ENCODE data around the gene FBXL4. TPM values are rescaled to one million over a fixed set of nuclear protein-coding genes. Genes with fewer than 3 reads are reported as not detected.

The FBXL4 gene
- total RNA-seq = 11.6 and 12.0 TPM in 2 replicates

- intact Hi-C loops (cut with micrococcal nuclease) = loop anchor here (1.0 to 2.0 kb wide), 5 partner anchors 67 to 1664 kb away; partner anchors contain the start of genes MMS22L, PNISR, POU3F2 and USP45
Measured at GRCh38 chr6:98947411-98948292, at the start of gene FBXL4. Gene FBXL4 (minus strand): TSS chr6:98947946. CDS start chr6:98926988, 20,958 bp downstream.

GRCh38 chr6:98995116-98995515 is 47.4 kb upstream of the FBXL4 start:
- intact Hi-C loops (cut with micrococcal nuclease) = no loop called here

- intact Hi-C loops (cut with micrococcal nuclease) = no loop called here
Measured at GRCh38 chr6:98992535-98992934, 44.8 kb upstream of the FBXL4 start.

- intact Hi-C loops (cut with micrococcal nuclease) = no loop called here
Measured at GRCh38 chr6:98986071-98986615, 38.4 kb upstream of the FBXL4 start.

GRCh38 chr6:98985391-98985790 is 37.6 kb upstream of the FBXL4 start:
- intact Hi-C loops (cut with micrococcal nuclease) = no loop called here

GRCh38 chr6:98984121-98984520 is 36.4 kb upstream of the FBXL4 start:
- intact Hi-C loops (cut with micrococcal nuclease) = no loop called here

- intact Hi-C loops (cut with micrococcal nuclease) = no loop called here
Measured at GRCh38 chr6:98981473-98981872, 33.7 kb upstream of the FBXL4 start.

- intact Hi-C loops (cut with micrococcal nuclease) = no loop called here
Measured at GRCh38 chr6:98980819-98981218, 33.1 kb upstream of the FBXL4 start.

- intact Hi-C loops (cut with micrococcal nuclease) = no loop called here
Measured at GRCh38 chr6:98977671-98978292, 30.0 kb upstream of the FBXL4 start.

- intact Hi-C loops (cut with micrococcal nuclease) = no loop called here
Measured at GRCh38 chr6:98976674-98977385, 29.1 kb upstream of the FBXL4 start.

GRCh38 chr6:98975421-98975820 is 27.7 kb upstream of the FBXL4 start:
- intact Hi-C loops (cut with micrococcal nuclease) = no loop called here

GRCh38 chr6:98974309-98974708 is 26.6 kb upstream of the FBXL4 start:
- intact Hi-C loops (cut with micrococcal nuclease) = no loop called here

- intact Hi-C loops (cut with micrococcal nuclease) = no loop called here
Measured at GRCh38 chr6:98973571-98973970, 25.8 kb upstream of the FBXL4 start.

- intact Hi-C loops (cut with micrococcal nuclease) = no loop called here
Measured at GRCh38 chr6:98971303-98971702, 23.6 kb upstream of the FBXL4 start.

- intact Hi-C loops (cut with micrococcal nuclease) = no loop called here
Measured at GRCh38 chr6:98970469-98970868, 22.7 kb upstream of the FBXL4 start.

- intact Hi-C loops (cut with micrococcal nuclease) = no loop called here
Measured at GRCh38 chr6:98967616-98968015, 19.9 kb upstream of the FBXL4 start.

- intact Hi-C loops (cut with micrococcal nuclease) = no loop called here
Measured at GRCh38 chr6:98959631-98960030, 11.9 kb upstream of the FBXL4 start.

GRCh38 chr6:98958776-98959175 is 11.0 kb upstream of the FBXL4 start:
- intact Hi-C loops (cut with micrococcal nuclease) = no loop called here

GRCh38 chr6:98957450-98957849 is 9.7 kb upstream of the FBXL4 start:
- intact Hi-C loops (cut with micrococcal nuclease) = no loop called here

GRCh38 chr6:98949589-98949988 is 1.8 kb upstream of the FBXL4 start:
- intact Hi-C loops (cut with micrococcal nuclease) = no loop called here

GRCh38 chr6:98946879-98947410 is 801 bp downstream of the FBXL4 start:
- intact Hi-C loops (cut with micrococcal nuclease) = loop anchor here (1.0 to 2.0 kb wide), 5 partner anchors 66 to 1664 kb away; partner anchors contain the start of genes MMS22L, PNISR, POU3F2 and USP45
